ENCODE data around the gene NELFB.

NELFB gene

DNA sequence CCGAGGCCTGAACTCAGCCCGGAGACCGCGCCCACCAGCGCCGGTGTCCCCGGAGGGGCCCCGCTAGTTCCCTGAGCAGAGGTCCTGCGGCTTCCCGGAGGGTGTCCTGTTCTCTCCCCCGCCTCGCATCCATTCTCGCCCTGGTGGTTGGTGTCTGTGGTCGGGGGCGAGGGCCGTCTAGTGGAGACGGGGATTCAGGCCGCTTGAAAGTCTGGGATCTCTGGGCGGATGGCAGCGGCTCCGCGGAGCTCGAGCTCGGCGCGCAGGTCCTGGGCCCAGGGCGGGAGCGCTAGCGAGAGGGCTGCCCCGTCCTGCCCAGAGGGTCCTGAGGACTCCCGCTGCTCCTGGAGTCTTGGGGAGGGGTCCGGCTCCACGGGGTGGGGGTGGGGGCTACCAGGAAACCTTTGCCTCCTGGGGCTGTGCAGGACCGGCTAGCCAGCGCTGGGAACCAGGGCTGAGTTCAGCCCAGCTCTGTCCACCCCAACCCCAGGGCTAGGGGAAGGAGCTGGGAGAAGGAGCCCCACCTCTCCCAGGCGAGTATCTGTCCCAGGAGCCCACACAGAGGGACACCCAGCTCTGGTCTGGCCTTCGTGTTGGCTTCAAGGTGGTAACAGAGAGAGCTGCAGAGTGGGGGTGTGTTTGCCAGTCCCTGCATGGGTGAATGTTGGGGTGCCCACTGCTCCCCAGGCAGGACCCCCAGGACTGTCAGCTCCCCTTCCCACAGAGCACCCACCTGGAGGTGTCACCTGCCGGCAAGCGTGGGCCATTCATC lies 26.4 kb downstream of the NELFB start:
- no peak for DNase-seq

DNA sequence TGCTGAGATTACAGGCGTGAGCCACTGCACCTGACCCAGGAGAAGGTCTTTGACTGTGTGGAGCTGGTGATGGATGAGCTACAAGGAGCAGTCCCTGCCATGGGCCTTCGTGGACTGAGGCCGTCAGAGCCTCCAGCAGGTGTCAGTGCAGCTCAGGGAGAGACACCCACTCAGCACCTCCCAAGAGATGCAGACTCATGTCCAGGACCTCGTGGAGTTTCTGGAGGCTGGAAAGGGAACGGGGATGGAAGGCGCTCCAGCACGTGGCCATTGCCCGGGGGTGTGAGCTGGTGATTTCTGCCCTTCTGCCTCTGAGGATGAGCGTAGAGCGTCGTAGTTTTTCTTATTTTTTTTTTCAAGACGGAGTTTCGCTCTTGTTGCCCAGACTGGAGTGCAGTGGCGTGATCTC lies 31.9 kb downstream of the NELFB start:
- DNase-seq = peak; percentile 67 to 71

DNA sequence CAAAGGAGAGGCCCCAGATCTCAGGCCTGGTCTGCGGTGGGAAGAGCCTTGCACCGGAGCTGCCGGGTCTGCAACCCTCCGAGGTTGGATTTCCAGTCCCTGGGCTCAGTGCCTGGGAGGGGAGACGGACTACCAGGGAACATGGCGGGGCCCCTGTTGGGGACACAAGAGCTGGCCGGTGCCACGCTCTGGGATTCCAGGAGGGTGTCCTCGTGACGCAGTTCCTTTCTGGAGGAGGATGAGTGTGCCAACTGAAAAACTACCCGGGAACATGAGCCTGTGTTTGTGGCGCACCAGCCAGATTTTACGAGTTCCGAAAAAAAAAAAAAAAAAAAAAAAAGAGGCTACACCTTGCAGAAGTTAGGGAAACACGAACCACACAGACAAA lies 38.0 kb downstream of the NELFB start:
- no peak for DNase-seq

DNA sequence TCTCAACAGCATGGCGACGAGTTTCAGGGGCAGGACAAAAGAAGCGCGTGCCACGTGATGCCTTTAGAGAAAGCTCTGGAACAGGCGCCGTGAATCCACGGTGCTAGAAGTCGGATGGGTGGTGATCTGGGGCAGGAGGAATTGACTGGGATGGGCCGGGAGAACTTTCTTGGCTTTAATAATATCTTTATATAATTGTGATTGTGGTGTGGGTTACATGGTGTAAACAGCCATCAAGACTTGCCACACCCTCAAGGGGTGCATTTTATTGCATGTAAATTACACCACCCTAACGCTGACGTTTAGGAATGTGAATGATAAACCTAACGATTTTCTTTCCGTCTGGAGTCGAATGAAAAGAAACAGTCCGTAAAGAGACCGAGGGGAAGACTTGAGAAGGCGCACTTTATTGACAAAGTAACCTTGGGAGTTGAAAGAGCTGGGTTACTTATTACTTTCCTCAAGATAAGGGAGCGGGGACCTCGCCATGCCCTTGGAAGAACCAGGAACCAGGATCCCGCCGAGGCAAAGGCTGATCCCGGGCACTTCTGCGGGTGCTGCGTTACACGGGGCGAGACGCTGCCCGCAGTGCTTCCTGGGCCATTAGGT lies 38.5 kb downstream of the NELFB start:
- no peak for DNase-seq

DNA sequence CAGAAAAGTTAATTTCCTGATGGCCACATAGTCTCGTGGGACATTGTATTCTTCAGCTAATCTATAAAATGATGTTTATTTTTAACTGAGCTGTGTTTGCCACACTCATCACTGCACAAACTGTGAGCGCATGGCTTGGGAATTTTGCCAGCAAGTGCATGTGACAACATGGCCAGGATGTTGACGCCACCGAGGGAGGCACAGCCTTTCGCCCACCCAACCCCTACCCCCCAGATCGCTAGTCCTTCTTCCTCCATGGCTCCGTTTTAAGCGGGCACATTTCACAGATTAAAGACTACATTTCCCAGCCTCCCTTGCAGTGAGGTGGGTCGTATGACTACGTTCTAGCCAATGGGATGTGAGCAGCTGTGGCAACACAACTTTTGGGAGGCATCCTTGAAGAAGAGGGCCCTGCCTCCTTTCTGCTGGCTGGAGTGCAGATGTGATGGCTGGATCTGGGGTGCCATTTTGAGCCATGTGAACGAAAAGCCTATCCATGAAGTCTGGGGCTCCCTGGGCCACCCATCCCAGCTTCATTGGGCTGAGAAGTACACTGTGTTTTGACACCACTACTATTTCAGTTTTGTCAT lies 39.1 kb downstream of the NELFB start:
- DNase-seq = peak in 1 of 2 experiments; percentile 55

DNA sequence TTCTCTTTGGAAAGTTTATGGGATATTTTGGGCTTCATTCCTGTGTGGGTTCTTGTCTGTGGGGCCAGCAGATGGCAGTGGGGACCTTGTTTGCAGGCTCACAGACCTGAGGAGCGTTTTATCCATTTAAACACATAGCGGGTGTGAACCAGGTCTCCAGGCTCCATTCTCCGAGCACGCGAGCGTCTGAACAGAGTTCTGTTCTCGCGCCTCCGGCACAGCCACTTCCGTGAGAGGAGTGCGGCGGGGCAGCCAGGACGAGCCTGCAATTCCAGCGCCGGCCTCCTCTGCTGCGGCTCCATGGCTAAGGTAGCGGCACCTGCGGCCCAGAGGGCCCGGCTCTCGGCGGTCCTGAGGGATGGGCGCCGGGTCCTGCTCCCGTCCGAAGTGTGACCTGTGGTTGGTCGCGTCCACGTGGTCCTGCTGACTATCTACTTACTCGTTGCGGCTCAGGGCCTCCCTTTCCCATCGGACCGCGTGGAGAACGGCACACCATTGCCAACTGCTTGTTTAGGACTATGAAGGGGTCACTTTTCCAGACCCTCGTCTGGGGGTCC lies 39.6 kb downstream of the NELFB start:
- DNase-seq = no peak

DNA sequence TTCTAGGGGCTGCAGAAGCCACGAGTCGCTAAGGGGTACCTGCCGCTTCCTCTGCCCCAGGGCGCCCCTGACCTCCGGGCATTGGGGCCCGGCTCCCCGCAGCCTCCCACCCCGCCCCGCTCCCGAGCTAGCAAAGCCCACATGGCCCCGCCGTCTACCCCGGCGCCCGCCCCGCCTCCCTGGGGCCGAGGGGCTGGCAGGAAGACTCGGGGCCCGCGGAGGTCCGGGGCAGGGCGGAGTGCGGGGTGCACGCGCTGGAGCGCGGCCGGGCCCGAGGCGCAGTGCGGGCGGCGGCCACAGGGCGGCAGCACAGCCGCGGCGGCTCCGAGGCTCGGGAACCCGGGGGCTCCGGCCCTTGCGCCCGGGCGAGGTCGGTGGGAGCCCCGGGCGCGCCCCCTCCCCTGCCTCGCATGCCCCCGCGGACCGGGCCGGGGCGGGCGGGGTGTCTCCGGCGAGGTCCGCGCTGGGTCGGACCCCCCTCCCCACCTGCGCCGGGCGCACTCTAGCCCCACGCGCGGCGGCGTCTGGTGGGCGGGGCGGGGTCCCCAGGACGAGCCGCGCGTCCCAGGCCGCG lies 40.2 kb downstream of the NELFB start:
- no peak for DNase-seq

DNA sequence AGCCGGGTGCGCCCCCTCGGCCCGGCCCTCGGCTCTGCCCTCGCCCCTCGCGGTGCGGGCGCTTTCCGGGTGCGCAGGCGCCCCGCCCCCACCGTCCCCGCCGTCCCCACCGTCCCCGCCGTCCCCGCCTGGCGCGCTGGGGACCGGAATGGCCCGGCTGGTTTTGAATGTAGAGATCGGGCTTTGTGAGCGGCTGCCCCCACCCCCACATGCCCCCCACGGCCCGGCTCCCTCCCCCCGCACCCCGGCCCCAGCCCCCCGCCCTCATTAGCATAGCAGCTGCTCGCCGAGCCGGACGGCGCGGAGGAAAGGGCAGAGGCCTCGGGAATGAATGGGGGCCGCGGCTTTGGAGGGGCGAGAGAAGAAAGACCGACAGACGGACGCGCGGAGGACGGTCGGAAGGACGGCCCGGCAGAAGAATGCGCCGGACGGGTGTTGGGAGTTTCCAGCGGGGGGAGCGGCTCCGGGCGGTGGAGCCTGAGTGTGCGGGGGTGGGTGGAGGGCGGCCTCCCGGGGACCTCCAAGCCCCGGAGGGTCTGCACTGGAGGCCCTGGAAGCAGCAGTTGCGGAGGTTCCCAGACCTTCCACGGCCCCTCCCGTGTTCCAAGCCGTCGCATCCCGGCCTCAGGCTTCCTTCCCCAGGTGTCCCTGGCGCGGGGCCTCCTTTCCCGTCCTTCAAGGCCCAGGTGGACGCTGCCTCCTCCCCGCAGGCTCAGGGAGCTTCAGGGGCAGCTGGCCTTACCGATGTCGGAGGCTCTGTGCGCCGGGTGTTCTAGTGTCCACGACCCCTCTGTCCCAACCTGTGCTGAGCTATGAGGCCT lies 40.9 kb downstream of the NELFB start:
- no peak for DNase-seq

DNA sequence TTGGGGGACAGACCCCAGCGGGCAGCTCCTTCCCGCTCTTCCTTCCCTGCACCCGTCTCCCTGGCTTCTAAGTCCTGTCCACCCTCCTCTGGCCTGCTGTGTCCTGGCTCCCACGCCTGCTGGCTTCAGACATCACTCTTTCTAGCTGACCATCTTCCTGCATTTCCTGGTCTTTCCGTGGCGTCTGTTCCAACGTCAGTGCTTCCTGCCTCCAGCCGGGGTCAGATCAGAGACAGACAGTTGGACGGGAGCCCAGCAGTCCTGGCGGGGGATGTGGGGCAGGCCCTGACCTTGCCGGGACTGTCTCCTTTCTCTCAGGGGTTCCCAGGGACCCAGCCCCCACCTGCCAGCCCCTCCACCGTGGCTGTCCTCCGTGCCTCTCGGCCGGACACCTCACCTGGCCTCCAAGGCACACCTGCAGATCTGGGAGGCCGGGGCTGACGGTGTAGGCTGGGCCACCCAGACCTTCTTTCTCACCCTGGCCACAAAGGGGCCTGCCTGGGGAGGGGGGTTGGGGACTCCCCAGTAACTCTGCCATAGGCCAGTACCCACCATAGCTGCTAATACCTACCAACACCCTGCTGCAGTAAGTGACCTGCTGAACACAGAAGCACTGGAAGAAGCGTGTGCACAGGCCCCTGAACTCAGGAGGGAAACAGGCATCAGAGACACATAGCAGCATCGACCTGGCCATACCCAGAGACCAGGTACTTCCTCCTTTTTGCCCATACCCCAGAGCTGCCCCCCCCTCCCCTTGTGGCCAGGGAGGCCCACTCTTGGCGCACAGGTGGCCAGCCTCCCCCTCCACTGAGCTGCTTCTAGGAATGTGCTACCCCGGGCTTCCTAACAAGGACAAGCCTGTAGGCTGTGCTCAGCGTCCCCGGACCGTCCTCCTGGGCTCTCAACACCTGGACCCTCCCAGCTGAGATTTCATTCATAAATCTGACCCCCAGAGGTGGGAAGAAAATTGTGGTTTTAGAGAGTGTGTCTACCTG lies 41.8 kb downstream of the NELFB start:
- DNase-seq = no peak

DNA sequence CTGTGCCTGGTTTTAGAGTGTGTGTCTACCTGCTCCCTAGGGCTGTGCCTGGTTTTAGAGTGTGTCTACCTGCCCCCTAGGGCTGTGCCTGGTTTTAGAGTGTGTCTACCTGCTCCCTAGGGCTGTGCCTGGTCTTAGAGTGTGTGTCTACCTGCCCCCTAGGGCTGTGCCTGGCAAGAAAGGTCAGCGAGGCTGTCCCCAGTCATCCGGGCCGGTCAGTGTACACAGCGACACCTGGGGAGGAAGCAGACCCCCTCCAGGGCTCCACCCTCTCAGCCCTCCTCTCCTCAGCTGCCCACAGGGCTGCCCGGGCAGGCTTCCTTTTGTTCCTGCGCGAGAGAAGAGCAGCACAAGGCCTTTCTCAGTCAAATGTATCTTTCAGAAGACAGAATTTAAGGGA lies 42.8 kb downstream of the NELFB start:
- no peak for DNase-seq

DNA sequence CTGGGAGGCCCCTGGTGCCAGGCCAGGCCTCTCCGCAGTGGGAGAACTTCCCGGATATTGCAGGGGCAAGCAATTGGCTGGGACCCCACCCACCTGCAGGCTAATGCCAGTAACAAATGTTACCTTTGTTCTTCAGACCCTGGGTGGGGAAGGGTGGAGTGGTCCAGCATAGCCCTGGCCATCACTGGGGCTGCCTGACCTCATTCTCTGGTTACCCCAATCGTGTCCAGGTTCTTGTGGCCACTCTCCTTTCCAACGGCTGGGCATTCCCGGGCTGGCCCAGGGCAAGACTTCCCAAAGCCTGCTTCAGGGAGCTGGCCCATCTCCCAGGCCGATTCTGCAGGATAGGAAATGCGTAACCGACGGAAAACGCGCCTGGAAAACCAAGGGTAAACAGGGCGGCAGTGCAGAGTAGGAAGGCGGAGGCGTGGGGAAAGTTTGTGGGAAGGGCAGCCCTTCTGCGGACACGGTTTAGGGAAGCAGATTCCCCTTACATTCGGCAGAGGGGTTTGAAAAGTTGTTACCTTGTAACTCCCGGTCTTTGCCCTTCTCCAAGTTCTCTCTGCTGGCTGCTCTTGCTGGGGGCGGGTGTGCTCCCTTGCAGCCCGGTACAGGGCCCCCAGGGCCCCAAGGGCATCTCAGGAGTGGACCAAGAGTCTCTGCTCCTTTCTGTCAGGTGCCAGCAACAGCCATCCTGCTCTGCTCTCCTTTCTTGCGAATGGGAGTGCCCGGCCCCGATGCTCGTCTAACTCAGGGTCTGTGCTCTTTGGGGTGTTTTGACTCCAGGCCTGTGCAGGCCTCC lies 43.5 kb downstream of the NELFB start:
- DNase-seq = no peak

DNA sequence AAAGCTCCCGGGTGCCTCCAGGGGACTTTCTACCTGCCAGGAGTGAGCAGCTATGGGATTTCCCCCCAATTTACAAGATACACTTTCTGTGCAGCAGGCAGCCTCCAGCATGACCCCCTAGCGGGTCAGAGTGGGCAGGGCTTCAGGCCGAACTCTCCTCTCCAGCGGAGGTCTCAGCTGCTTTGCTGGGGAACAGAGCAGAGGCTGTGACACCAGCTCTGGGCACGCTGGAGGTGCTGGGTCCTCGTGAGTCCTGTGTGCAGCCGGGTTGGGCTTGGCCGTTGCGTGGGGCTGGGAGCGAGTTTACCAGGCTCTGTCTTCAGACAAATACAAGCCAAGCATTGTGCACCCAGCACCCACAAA lies 44.1 kb downstream of the NELFB start:
- no peak for DNase-seq

DNA sequence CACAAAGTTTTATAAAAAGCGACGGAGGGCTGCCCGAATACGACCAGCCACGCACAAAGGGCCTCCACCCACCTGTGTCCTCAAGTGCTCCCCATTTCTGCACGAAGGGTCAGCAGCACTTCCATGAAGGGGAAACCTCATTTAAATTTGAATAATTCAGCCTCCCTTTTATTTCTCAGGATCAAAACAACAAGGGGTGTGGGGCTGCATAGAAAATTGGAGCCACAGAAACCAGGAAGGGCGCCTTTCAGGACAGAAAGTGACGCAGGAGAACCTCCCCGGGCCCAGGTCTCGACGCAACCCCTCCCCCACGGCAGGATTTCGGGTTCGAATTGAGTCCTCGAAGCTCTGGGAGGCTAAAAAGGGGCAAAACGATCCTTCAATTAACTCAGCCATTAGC lies 44.8 kb downstream of the NELFB start:
- no peak for DNase-seq

DNA sequence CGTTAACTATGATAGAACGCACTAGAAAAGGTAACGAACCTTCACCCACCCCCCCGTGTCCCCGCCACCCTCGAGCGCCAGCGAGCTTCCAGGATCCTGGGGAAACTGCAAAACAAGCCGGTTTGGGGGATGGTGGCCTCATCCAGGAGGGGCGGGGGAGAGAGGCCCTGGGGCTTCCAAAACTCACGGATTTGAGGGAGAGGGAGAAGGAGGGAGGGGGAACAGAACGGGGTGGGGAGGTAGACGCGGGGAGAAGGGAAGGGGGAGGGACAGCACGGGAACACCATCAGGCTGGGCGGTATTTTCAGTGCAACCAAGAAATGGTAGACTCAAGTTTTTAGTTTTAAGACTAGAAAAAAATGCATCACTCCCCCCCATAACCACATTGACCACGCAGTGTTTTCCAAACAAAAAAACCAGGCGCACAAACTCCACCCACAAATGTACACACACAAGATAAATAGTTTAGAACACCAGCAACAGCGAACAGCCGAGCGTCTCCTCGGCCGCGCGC lies 45.5 kb downstream of the NELFB start:
- DNase-seq = peak in 1 of 2 experiments; percentile 47

DNA sequence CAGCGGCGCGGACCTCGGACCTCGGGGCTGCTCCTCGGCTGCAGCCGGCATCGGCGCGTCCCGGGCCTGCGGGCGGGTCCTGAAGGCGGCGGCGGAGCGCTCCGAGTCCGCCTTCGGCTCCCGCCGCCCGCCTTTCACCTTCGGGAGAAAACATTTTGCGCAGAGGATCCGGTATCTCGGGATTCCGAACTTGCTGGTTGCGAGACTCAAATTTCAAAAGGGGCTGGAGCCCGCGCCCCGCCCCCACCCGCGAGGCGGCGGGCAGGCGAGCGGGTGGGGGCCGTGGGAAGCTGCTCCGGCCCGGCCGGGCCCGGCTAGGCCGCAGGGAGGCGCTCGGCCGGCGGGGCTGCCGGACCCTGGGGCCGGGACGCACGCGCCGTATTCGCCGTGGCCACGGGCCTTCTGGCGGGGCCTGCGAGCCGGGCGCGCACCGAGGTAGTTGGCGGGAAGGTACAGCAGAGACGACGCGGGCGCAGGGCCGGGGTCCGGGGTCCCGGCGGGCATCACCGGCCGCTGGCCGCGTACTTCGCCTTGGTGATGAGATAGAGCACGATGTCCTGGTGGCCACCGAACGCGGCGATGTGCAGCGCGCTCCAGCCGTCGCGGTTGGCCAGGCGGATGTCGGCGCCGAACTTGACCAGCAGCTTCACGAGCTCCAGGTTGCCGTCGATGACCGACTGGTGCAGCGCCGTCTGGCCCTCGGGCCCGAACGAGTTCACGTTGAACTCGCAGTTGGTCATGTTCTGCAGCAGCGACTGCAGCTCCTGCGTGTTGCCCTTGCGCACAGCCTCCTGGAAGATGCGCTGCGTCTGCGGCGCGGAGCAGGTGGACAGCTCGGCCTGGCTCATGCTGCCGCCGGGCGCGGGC lies 46.2 kb downstream of the NELFB start:
- DNase-seq = peak in 1 of 2 experiments; percentile 64

DNA sequence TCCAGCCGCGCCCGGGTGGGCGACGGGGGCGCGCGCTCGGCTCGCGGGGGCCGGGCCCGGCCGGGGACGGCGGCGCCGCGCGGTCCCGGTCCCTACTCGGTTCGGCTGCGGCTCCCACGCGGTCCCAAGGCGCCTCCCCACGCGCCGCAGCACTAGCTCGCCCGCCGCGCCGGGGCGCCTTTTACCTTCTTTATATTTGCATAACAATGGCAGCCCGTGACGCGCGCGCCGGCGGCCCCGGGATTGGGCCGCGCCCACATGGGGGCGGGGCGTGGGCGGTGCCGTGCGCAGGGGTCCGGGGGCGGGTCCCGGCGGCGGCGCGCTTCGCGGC lies 47.0 kb downstream of the NELFB start, which contains the start of gene NRARP:
TSS of gene NRARP (minus strand) at position 154 of the 331 bp plus-strand sequence. CDS start 343 bp downstream, outside the sequence.
- DNase-seq = peak; percentile 33 to 80

DNA sequence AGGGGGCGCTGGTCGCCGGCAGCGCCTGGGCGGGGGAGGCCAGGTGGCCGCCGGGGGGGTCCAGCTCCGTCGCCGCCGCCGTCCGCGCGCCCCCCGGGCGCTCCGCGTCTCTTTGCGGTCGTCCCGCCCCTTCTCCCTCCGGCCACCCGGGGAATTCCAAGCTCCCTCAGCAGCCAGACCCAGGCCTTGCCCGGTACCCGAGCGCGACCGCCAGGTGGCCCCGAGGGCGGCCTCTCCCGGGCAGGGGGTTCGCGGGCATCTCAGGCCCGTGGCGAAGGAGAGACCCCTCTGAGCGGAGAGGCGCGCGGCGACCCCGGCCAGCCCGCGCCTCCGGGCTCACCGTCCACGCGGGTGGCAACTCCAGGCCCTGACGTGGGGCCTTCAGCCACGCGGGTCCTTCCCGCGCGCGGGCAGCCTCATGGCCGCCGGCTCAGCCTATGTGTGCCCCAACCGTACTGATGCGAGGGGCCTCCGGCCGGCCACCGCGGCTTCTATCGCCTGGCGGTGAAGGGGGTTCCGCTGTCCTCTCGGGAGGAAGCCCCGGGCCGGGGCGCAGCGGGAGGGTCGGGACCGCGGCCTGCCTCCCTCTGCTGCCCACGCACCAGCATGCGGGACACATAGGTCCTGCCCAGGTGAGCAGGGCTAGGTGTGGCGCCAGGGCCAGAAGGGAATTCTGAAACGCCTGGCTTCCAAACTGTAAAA lies 47.5 kb downstream of the NELFB start:
- peak in 1 of 2 experiments; percentile 65 for DNase-seq

DNA sequence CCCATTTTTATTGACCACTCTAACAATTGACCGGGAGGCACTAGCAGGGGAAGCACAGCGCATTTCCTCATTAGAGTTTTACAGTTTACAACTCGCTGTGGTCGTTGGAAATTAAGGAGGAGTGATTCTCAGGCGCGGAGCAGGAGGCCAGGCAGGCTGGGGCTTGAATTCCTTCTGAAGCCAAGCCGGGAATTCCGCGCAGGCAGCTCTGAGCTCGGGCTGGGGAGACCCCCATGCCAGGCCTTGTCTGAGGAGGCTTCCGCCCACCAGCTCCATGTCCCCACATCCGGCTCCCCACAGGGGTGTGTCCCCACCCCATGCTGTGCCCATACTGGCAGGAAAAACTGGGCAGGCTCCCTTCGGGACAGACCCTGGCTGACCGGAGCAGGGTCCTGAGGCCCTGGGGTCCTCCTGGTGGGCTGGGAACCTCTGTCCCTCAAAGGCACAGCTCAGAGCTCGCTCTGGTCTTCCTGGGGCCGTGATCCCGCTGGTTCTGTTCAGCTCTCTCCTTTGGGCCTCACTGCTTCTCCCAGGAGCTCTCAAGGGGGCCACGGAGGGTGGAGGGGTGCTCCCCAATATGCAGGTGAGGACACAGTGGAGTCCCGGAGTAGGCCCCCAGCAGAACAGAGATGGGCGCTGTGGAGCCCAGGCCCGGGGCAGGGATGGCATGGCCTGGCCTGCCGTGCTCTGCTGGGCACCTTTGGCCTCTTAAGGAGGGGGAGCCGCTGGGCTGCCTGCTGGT lies 48.2 kb downstream of the NELFB start:
- no peak for DNase-seq

Measured in SW 1271 (cell line).